Natural killer cell (primary cell): ENCODE data around the gene SP6. TPM values are rescaled to one million over a fixed set of nuclear protein-coding genes. Genes with fewer than 3 reads are reported as not detected.

Experiments used
- ATAC-seq, 3 donors: fragments of 150-1000 bp in 2 of 3; fragments of 200-7000 bp in 1 of 3; cut with Tn5 transposase; 1 replicate in 1 of 3; 2 replicates in 2 of 3; pipeline ENCODE4 v1.10.0; 2021; ENCODE audit warnings: mild to moderate bottlenecking in 2 of 3, moderate library complexity in 2 of 3
- DNase-seq, 2 donors: peaks; one replicate each; pipeline versions ENCODE4 v3.0.0 to v3.0.0-alpha.2; 2013 to 2021; ENCODE audit warnings: mixed read lengths in 1 of 2
- H3K27ac ChIP-seq: one replicate; pipeline ENCODE4 v1.5.1; 2013; ENCODE audit warnings: mild to moderate bottlenecking, low read length
- H3K27me3 ChIP-seq: one replicate; pipeline ENCODE4 v1.6.1; 2013; ENCODE audit warnings: low read length; ENCODE audit not compliant: control insufficient read depth, insufficient read depth
- H3K36me3 ChIP-seq: one replicate; pipeline ENCODE4 v1.6.1; 2013; ENCODE audit warnings: low read length; ENCODE audit not compliant: control insufficient read depth, insufficient read depth
- H3K4me1 ChIP-seq: one replicate; pipeline ENCODE4 v1.6.1; 2013; ENCODE audit warnings: low read length; ENCODE audit not compliant: control insufficient read depth, insufficient read depth
- H3K4me3 ChIP-seq: one replicate; pipeline ENCODE4 v1.5.1; 2013; ENCODE audit warnings: low read length
- H3K9me3 ChIP-seq: one replicate; pipeline ENCODE4 v1.6.1; 2013; ENCODE audit warnings: low read length; ENCODE audit not compliant: control insufficient read depth, insufficient read depth
- H3K27ac Mint-ChIP-seq, 2 donors: one replicate each; pipeline ENCODE4 v1.8.0; 2022; ENCODE audit warnings: mild to moderate bottlenecking in 2 of 2, mixed read lengths in 2 of 2, moderate library complexity in 1 of 2
- H3K27me3 Mint-ChIP-seq, 2 donors: one replicate each; pipeline ENCODE4 v1.8.0; 2022; ENCODE audit warnings: low read depth in 2 of 2, mixed read lengths in 2 of 2
- H3K36me3 Mint-ChIP-seq: one replicate; pipeline ENCODE4 v1.8.0; 2022; ENCODE audit warnings: mixed read lengths
- H3K4me1 Mint-ChIP-seq, 2 donors: one replicate each; pipeline ENCODE4 v1.8.0; 2022; ENCODE audit warnings: mixed read lengths in 2 of 2
- H3K4me3 Mint-ChIP-seq: one replicate; pipeline ENCODE4 v1.8.0; 2022; ENCODE audit warnings: mild to moderate bottlenecking, moderate library complexity, mixed read lengths
- H3K9me3 Mint-ChIP-seq, 2 donors: one replicate each; pipeline ENCODE4 v1.8.0; 2022; ENCODE audit warnings: mixed read lengths in 2 of 2
- CTCF ChIP-seq: fragments of 200-600 bp; IDR thresholded peaks from one replicate; pipeline ENCODE4 v1.8.0; 2022; ENCODE audit warnings: antibody characterized with exemption
- WGBS: methylation state at CpG from one replicate; pipeline ENCODE4 v1.1.7; 2013; ENCODE audit warnings: missing lambda C conversion rate; ENCODE audit not compliant: insufficient coverage; 5-methylcytosine and 5-hydroxymethylcytosine counted together
- intact Hi-C: fragments of 100-400 bp; cut with micrococcal nuclease; formaldehyde crosslinking; loops from one replicate; pipeline ENCODE4 v1.14.2; 2022
- total RNA-seq, 4 donors: library from RNA; stranded (reverse); fragments of 120-200 nt in 1 of 4; gene quantifications; one replicate each; pipeline versions ENCODE4 v1.2.3 to v1.2.4, GENCODE V29; 2013 to 2022

SP6 gene
- total RNA-seq, 3 donors from 2014 or later (not counting 1 experiment from before 2014, with no cell fraction given): 0.09 TPM; not detected in 1

DNA sequence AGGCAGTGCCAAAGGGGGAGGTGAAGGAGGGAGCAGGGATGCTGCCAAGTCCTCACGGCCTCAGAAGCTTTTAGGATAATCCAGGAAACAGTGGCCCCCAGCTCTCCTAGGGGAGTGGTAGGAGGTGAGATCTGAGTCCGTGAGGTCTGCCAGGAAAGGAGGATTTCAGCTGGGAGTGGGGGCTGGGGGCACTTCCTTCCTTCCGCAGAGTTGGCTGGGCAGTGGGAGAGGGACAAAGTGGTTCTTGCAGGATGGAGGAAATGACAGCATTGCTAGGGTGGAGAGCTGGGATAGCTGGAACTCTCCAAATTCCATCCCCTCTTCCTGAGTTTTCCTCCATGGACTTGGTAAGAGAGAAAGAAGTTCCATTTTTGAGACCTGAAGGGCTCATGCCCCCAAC lies 4.8 kb upstream of the SP6 start:
- Histone ChIP-seq H3K36me3 (no peaks in the 10 kb centered on the region), H3K27ac (no peak overlapping the region), H3K9me3 (no peaks in the 10 kb centered on the region), H3K4me3 (no peak overlapping the region), H3K4me1 (peaks cover 14% of the 10 kb centered on the region), H3K27me3 (peaks cover 25% of the 10 kb centered on the region)
- no peak overlapping the region for H3K4me3 Mint-ChIP-seq
- intact Hi-C loops: no loop called here
- no peaks in the 10 kb centered on the region for H3K9me3 Mint-ChIP-seq
- DNase-seq (no peak), ATAC-seq (no peak)
- H3K27me3 Mint-ChIP-seq: peaks cover 68 to 78% of the 10 kb centered on the region in 2 donors
- H3K27ac Mint-ChIP-seq: no peak overlapping the region
- peaks cover 10 to 12% of the 10 kb centered on the region in 2 donors for H3K4me1 Mint-ChIP-seq
- WGBS: 72% methylated on average over 3 of the region's 3 CpGs
- no peaks in the 10 kb centered on the region for H3K36me3 Mint-ChIP-seq
- TF ChIP-seq CTCF: no peak

DNA sequence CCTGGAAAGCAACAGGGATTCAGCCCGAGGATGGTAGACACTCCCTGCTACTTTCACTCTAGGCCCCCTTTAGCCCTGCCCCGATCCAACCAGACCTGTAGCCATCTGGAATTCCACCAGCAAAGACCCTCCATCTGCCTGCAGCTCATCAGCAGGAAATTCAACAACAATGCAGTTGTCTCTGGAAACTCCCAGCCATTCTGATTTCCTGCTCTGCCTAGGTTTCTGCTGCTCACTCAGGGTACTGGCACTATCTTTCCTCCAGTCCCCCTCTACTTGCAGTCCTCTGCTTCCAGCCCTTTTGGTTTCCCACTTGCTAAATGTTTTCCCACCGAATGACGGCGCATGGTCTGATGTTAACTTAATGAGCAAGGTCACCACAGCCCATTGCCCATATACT lies 2.7 kb upstream of the SP6 start:
- Mint-ChIP-seq H3K4me1 (peaks cover 14 to 19% of the 10 kb centered on the region in 2 donors), H3K4me3 (no peak overlapping the region), H3K9me3 (no peaks in the 10 kb centered on the region), H3K36me3 (no peaks in the 10 kb centered on the region), H3K27me3 (peaks cover 75 to 78% of the 10 kb centered on the region in 2 donors), H3K27ac (no peak overlapping the region)
- Histone ChIP-seq H3K9me3 (no peaks in the 10 kb centered on the region), H3K27me3 (peaks cover 46% of the 10 kb centered on the region), H3K27ac (no peak overlapping the region), H3K4me3 (no peak overlapping the region), H3K4me1 (peaks cover 21% of the 10 kb centered on the region), H3K36me3 (no peaks in the 10 kb centered on the region)
- intact Hi-C loops: no loop called here
- ATAC-seq (no peak), DNase-seq (no peak)
- TF ChIP-seq CTCF: no peak
- 68% methylated on average over 5 of the region's 5 CpGs for WGBS

- Mint-ChIP-seq H3K36me3 (no peaks in the 10 kb centered on the region), H3K4me3 (peak overlapping the region; percentile 54), H3K27ac (no peak overlapping the region), H3K27me3 (peaks cover 69 to 76% of the 10 kb centered on the region in 2 donors), H3K4me1 (peaks cover 14 to 19% of the 10 kb centered on the region in 2 donors), H3K9me3 (no peaks in the 10 kb centered on the region)
- H3K27me3 ChIP-seq: peaks cover 52% of the 10 kb centered on the region
- intact Hi-C loops: no loop called here
- TF ChIP-seq CTCF: no peak
- H3K4me3 ChIP-seq: no peak overlapping the region
- WGBS: 30% methylated on average over 31 of the region's 32 CpGs
- no peaks in the 10 kb centered on the region for H3K36me3 ChIP-seq
- H3K4me1 ChIP-seq: peaks cover 21% of the 10 kb centered on the region
- DNase-seq (peak in 1 of 2 donors; percentile 38), ATAC-seq (no peak)
- H3K27ac ChIP-seq: no peak overlapping the region
- no peaks in the 10 kb centered on the region for H3K9me3 ChIP-seq
Measured at GRCh38 chr17:47852113-47852949, 1.4 kb upstream of the SP6 start.

- DNase-seq (peak in 1 of 2 donors; percentile 10), ATAC-seq (no peak)
- intact Hi-C loops: no loop called here
- Mint-ChIP-seq H3K9me3 (no peaks in the 10 kb centered on the region), H3K27me3 (peaks cover 65 to 80% of the 10 kb centered on the region in 2 donors), H3K36me3 (no peaks in the 10 kb centered on the region), H3K4me1 (peaks cover 14 to 25% of the 10 kb centered on the region in 2 donors), H3K27ac (no peak overlapping the region), H3K4me3 (peak overlapping the region; percentile 45)
- whole genome bisulfite sequencing: 20% methylated on average over 11 of the region's 11 CpGs
- H3K4me3 ChIP-seq: no peak overlapping the region
- TF ChIP-seq CTCF: no peak
- H3K27me3 ChIP-seq: peaks cover 53% of the 10 kb centered on the region
- H3K36me3 ChIP-seq: no peaks in the 10 kb centered on the region
- H3K4me1 ChIP-seq: peaks cover 21% of the 10 kb centered on the region
- no peak overlapping the region for H3K27ac ChIP-seq
- no peaks in the 10 kb centered on the region for H3K9me3 ChIP-seq
Measured at GRCh38 chr17:47851764-47852112, 775 bp upstream of the SP6 start.
